Esophagus muscularis mucosa (tissue), 4 donors: ENCODE results near the gene CYP1B1. TPM values are rescaled to one million over a fixed set of nuclear protein-coding genes. Genes with fewer than 3 reads are reported as not detected.

Source experiments
- DNase-seq: peaks from one replicate; pipeline ENCODE4 v3.0.0-alpha.2; 2017; ENCODE audit errors: extremely low spot score
- H3K27ac ChIP-seq, 4 donors: fragments of 200-600 bp; sonication (generic); replicated peaks in 1 of 4; 1 replicate in 3 of 4; 2 replicates in 1 of 4; pipeline ENCODE4 v1.5.1; 2016 to 2019; ENCODE audit warnings: mild to moderate bottlenecking in 1 of 4
- H3K27me3 ChIP-seq, 4 donors: fragments of 200-600 bp; sonication (generic); one replicate each; pipeline versions ENCODE4 v1.5.1 to v1.6.0; 2016 to 2019
- H3K36me3 ChIP-seq, 4 donors: fragments of 200-600 bp; sonication (generic); one replicate each; pipeline ENCODE4 v1.5.1; 2016 to 2019
- H3K4me1 ChIP-seq, 4 donors: fragments of 200-600 bp; sonication (generic); one replicate each; pipeline ENCODE4 v1.5.1; 2016 to 2019
- H3K4me3 ChIP-seq, 4 donors: fragments of 200-600 bp; sonication (generic); 1 replicate in 2 of 4; 2 replicates in 2 of 4; pipeline ENCODE4 v1.5.1; 2016 to 2019; ENCODE audit warnings: mild to moderate bottlenecking in 4 of 4, moderate library complexity in 1 of 4
- H3K9me3 ChIP-seq, 4 donors: fragments of 200-600 bp; sonication (generic); 1 replicate in 3 of 4; 2 replicates in 1 of 4; pipeline ENCODE4 v1.5.1; 2016 to 2019
- CTCF ChIP-seq, 3 experiments: fragments of 200-600 bp in 2 of 3; fragments of 450-650 bp in 1 of 3; sonication (generic) in 2 of 3; IDR thresholded peaks; one replicate each; pipeline ENCODE4 v1.5.1; 2017 to 2019; ENCODE audit warnings: antibody characterized with exemption in 3 of 3, mild to moderate bottlenecking in 2 of 3, moderate library complexity in 1 of 3
- EP300 ChIP-seq: sonication (generic); formaldehyde crosslinking; IDR thresholded peaks from one replicate; pipeline ENCODE4 v1.6.1; 2017; ENCODE audit warnings: antibody characterized with exemption
- POLR2A ChIP-seq: fragments of 450-650 bp; IDR thresholded peaks from one replicate; pipeline ENCODE4 v1.6.1; 2017; ENCODE audit warnings: antibody characterized with exemption, moderate library complexity, mild to moderate bottlenecking, low read depth
- POLR2AphosphoS5 ChIP-seq, 2 donors: sonication (generic); formaldehyde crosslinking; IDR thresholded peaks; one replicate each; pipeline ENCODE4 v1.6.1; 2017; ENCODE audit warnings: antibody characterized with exemption in 2 of 2
- WGBS: methylation state at CpG from one replicate; pipeline ENCODE4 v1.1.5; 2018; 5-methylcytosine and 5-hydroxymethylcytosine counted together
- intact Hi-C: fragments of 100-400 bp; cut with DNase I; formaldehyde crosslinking; loops from one replicate; pipeline ENCODE4 v1.15.1; 2023
- total RNA-seq, 4 donors: library from RNA; depleted of rRNA; stranded (reverse); fragments of >200 nt; gene quantifications; one replicate each; pipeline versions ENCODE4 v1.1.0 to v1.2.1, GENCODE V29; 2016

Gene CYP1B1
- total RNA-seq, 4 donors from 2014 or later = 20.8 to 60.3 (median 37.6) TPM

- H3K27me3 ChIP-seq = no peaks in the 10 kb centered on the region
- H3K27ac ChIP-seq = no peak overlapping the region
- DNase-seq = no peak
- H3K36me3 ChIP-seq = no peaks in the 10 kb centered on the region
- no peak for TF ChIP-seq CTCF (IDR thresholded peaks at IDR 0.05)
- no peak for TF ChIP-seq POLR2A
- 95% methylated on average over 17 of the region's 17 CpGs for WGBS
- no peak overlapping the region for H3K4me3 ChIP-seq
- intact Hi-C loops = no loop called here
- peaks cover 0 to 4% (median 0%) of the 10 kb centered on the region in 4 donors for H3K9me3 ChIP-seq
- peaks cover 5 to 20% (median 13%) of the 10 kb centered on the region in 4 donors for H3K4me1 ChIP-seq
Observed at GRCh38 chr2:38107738-38108410, 31.9 kb upstream of the CYP1B1 start.

GRCh38 chr2:38106405-38107094 lies 30.6 kb upstream of the CYP1B1 start:
- no peak for DNase-seq
- peaks cover 0 to 4% (median 0%) of the 10 kb centered on the region in 4 donors for H3K9me3 ChIP-seq
- intact Hi-C loops = no loop called here
- H3K27me3 ChIP-seq = no peaks in the 10 kb centered on the region
- 72% methylated on average over 7 of the region's 7 CpGs for WGBS
- TF ChIP-seq POLR2A (no peak), CTCF (IDR thresholded peaks at IDR 0.05) (no peak), EP300 (no peak), POLR2AphosphoS5 (IDR thresholded peaks at IDR 0.05) (no peak)
- no peak overlapping the region for H3K4me3 ChIP-seq
- H3K4me1 ChIP-seq = peaks cover 5 to 20% (median 13%) of the 10 kb centered on the region in 4 donors
- H3K36me3 ChIP-seq = no peaks in the 10 kb centered on the region
- peak overlapping the region; percentile 3 to 25 (median 24) for H3K27ac ChIP-seq

- TF ChIP-seq CTCF (IDR thresholded peaks at IDR 0.05) = no peak
- TF ChIP-seq POLR2AphosphoS5 (IDR thresholded peaks at IDR 0.05) = no peak
- no peak for TF ChIP-seq POLR2A
- no peak for DNase-seq
- WGBS = 95% methylated on average over 4 of the region's 7 CpGs
- peaks cover 5 to 20% (median 13%) of the 10 kb centered on the region in 4 donors for H3K4me1 ChIP-seq
- no peaks in the 10 kb centered on the region for H3K27me3 ChIP-seq
- no peak overlapping the region for H3K4me3 ChIP-seq
- H3K9me3 ChIP-seq = peaks cover 0 to 4% (median 0%) of the 10 kb centered on the region in 4 donors
- H3K27ac ChIP-seq = peak overlapping the region in 3 of 4 donors; percentile 3 to 24 (median 5)
- intact Hi-C loops = no loop called here
- H3K36me3 ChIP-seq = no peaks in the 10 kb centered on the region
Observed at GRCh38 chr2:38105922-38106321, 30.0 kb upstream of the CYP1B1 start.

GRCh38 chr2:38104598-38104997 lies 28.6 kb upstream of the CYP1B1 start:
- TF ChIP-seq POLR2A = no peak
- no peak for TF ChIP-seq EP300
- no peak for TF ChIP-seq CTCF (IDR thresholded peaks at IDR 0.05)
- TF ChIP-seq POLR2AphosphoS5 (IDR thresholded peaks at IDR 0.05) = no peak
- peaks cover 4 to 14% (median 5%) of the 10 kb centered on the region in 4 donors for H3K4me1 ChIP-seq
- H3K36me3 ChIP-seq = no peaks in the 10 kb centered on the region
- WGBS = 96% methylated on average over 3 of the region's 3 CpGs
- no peak overlapping the region for H3K27ac ChIP-seq
- DNase-seq = no peak
- H3K27me3 ChIP-seq = no peaks in the 10 kb centered on the region
- intact Hi-C loops = no loop called here
- no peak overlapping the region for H3K4me3 ChIP-seq
- H3K9me3 ChIP-seq = peaks cover 0 to 4% (median 0%) of the 10 kb centered on the region in 4 donors
